Stimulated activated naive CD8-positive, alpha-beta T cell treated with anti-CD3 and anti-CD28 coated beads, Interleukin-15, amount 100 ng/mL, for 72 hours (primary cell): ENCODE data around the gene CPN2.

ENCODE experiments used
- ATAC-seq: fragments of 150-1000 bp; cut with Tn5 transposase; 2 replicates; pipeline ENCODE4 v1.10.0; 2021; ENCODE audit warnings: mild to moderate bottlenecking, moderate library complexity
- DNase-seq, 2 donors: peaks; one replicate each; pipeline ENCODE4 v3.0.0; 2021 to 2022
- H3K27ac Mint-ChIP-seq, 2 donors: one replicate each; pipeline ENCODE4 v1.8.0; 2022; ENCODE audit warnings: mild to moderate bottlenecking in 2 of 2, mixed read lengths in 2 of 2, moderate library complexity in 2 of 2
- H3K27me3 Mint-ChIP-seq: one replicate; pipeline ENCODE4 v1.8.0; 2022; ENCODE audit warnings: mixed read lengths
- H3K4me1 Mint-ChIP-seq: one replicate; pipeline ENCODE4 v1.8.0; 2022; ENCODE audit warnings: mild to moderate bottlenecking, mixed read lengths
- H3K4me3 Mint-ChIP-seq, 2 donors: one replicate each; pipeline ENCODE4 v1.8.0; 2022; ENCODE audit warnings: mild to moderate bottlenecking in 2 of 2, mixed read lengths in 2 of 2, moderate library complexity in 1 of 2
- H3K9me3 Mint-ChIP-seq, 2 donors: one replicate each; pipeline ENCODE4 v1.8.0; 2022; ENCODE audit warnings: mixed read lengths in 2 of 2

The CPN2 gene

DNA sequence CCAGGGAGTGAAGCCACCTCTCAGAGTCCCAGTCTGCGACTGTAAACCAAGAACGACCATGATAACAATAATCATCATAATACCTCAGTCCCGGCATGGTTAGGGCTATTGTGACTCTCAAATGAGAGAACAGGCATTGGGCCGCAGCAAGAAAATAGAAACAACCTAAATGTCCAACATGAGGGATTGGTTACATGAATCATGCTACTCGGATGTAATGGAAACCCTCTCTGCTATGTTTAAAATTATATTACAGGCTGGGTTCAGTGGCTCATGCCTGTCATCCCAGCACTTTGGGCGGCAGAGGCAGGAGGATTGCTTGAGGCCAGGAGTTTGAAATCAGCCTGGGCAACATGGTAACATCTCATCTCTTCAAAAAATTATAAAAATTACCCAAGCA lies 2.8 kb downstream of the CPN2 start:
- H3K4me3 Mint-ChIP-seq, result no peak overlapping the region
- H3K27me3 Mint-ChIP-seq, result peaks cover 14% of the 10 kb centered on the region
- ATAC-seq, result no peak
- DNase-seq, result no peak
- no peak overlapping the region for H3K27ac Mint-ChIP-seq
- peaks cover 13% of the 10 kb centered on the region for H3K4me1 Mint-ChIP-seq
- no peaks in the 10 kb centered on the region for H3K9me3 Mint-ChIP-seq

DNA sequence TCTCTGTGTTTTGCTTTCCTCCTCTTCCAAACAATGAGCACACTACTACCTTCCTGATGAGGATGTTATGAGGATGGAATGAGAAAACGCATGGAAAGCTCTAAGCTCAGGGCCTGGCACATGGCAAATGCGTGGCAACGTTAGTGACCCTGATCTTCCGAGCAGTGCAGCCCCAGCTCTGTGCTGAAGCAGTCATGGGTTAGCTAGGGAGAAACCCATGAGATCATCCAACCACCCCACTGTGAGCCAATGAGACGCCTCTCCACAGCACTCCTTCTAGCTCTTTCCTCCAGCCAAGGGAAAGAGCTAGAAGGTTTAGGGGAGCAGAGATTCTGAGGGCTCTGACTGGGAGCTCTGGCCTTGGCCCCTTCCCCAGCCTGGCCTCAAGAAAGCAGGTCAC lies 4.5 kb downstream of the CPN2 start:
- Mint-ChIP-seq H3K4me3 (no peak overlapping the region), H3K27me3 (peaks cover 27% of the 10 kb centered on the region), H3K27ac (no peak overlapping the region), H3K9me3 (no peaks in the 10 kb centered on the region), H3K4me1 (peaks cover 13% of the 10 kb centered on the region)
- DNase-seq (no peak), ATAC-seq (peak; percentile 66)

DNA sequence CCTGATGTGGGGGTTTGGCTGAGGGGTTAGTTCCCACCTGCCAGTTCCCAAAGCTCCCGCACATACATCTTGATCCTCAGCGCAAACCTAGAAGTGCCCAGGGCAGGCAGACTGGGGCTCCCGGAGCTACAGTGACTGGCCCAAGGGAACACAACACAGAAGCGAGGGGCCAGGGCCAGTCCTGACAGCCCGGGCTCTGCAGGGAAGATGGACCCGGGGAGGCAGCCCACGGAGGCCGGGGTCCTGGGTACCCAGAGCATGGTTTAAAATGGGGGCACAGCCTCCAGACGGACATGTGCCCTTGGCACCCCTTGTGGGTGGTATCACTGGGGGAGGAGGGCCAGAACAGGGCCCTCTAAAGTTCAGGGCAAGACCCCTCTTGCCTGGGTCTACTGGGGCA lies 5.1 kb downstream of the CPN2 start:
- no peak for DNase-seq
- peaks cover 13% of the 10 kb centered on the region for H3K4me1 Mint-ChIP-seq
- H3K9me3 Mint-ChIP-seq, result no peaks in the 10 kb centered on the region
- no peak overlapping the region for H3K4me3 Mint-ChIP-seq
- peaks cover 32% of the 10 kb centered on the region for H3K27me3 Mint-ChIP-seq
- H3K27ac Mint-ChIP-seq, result peak overlapping the region in 1 of 2 donors; percentile 20
- peak; percentile 50 for ATAC-seq

DNA sequence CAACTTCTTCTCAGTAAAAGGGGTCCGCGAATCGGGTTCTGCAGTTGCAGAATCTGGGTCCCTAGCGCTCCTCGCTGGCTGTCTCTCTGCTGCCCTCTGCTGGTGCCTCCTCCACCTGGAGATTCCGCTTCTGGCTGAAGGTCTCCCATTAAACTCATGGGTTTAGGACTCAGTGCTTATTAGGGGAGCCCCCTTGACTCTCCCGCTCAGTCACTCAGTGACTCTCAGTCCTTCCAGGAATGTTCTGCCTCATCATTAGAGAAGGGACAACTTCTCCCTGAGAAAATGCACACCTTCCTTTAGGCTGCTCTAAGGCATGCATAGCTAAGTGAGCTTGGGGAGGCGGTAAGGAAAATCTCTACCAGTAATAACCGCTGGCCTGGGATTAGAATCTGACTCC lies 7.1 kb downstream of the CPN2 start:
- H3K27me3 Mint-ChIP-seq, result peaks cover 32% of the 10 kb centered on the region
- peaks cover 8% of the 10 kb centered on the region for H3K4me1 Mint-ChIP-seq
- H3K27ac Mint-ChIP-seq, result no peak overlapping the region
- H3K9me3 Mint-ChIP-seq, result no peaks in the 10 kb centered on the region
- peak; percentile 58 to 64 for DNase-seq
- ATAC-seq, result no peak
- H3K4me3 Mint-ChIP-seq, result no peak overlapping the region

DNA sequence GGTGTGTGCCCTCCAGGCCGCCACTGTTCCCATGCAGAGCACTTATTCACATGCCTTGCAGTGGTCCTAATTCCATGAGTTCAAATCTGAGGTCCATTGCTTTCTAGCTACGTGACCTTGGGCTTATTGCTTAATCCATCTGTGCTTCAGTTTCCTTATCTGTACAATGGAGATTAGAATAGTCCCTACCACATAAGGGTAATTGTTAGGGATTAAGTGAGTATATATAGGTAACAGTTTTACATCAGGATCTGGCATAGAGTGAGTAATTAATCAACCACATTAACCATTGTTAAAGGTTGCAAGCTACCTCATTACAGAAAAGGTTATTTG lies 7.6 kb downstream of the CPN2 start:
- Mint-ChIP-seq H3K27me3 (peaks cover 32% of the 10 kb centered on the region), H3K4me3 (no peak overlapping the region)

DNA sequence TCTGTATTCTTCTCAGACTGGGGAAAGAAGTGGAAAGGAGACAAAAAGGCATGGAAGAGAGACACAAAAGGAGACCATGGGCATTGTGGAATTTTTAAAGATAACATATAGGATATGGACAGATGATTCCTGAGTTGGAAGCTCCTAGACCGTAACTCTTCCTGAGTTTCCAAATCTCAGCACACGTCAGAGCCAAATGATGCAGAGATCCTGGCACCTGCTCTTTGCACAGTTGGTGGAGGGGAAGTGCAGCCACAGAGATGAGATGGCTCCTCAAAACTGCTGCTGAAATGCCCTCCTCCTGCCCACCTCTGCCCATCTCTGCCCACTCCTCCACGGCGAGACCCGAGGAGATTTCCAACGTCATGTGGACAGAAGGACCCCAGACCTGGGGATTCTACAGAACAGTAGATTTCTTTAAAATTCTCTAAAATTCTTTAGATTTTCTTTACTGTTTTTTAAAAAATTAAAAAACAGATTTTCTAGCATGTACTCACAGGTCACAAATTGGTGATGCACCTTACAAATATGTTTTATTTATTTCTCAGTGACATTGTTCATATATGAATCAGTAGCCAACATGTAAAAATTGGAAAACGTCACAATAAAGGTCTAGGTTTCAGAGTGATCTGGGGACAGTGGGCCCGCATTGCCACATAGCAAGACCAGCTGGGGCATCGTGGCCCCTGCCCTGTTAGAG lies 8.1 kb downstream of the CPN2 start:
- Mint-ChIP-seq H3K27me3 (peaks cover 32% of the 10 kb centered on the region), H3K9me3 (no peaks in the 10 kb centered on the region), H3K27ac (no peak overlapping the region), H3K4me1 (peaks cover 8% of the 10 kb centered on the region), H3K4me3 (no peak overlapping the region)
- DNase-seq (no peak), ATAC-seq (no peak)

More for the DNA sequence above, 7.6 kb downstream of the CPN2 start:
- DNase-seq (no peak), ATAC-seq (no peak)
- Mint-ChIP-seq H3K9me3 (no peaks in the 10 kb centered on the region), H3K27ac (no peak overlapping the region), H3K4me1 (peaks cover 8% of the 10 kb centered on the region)

DNA sequence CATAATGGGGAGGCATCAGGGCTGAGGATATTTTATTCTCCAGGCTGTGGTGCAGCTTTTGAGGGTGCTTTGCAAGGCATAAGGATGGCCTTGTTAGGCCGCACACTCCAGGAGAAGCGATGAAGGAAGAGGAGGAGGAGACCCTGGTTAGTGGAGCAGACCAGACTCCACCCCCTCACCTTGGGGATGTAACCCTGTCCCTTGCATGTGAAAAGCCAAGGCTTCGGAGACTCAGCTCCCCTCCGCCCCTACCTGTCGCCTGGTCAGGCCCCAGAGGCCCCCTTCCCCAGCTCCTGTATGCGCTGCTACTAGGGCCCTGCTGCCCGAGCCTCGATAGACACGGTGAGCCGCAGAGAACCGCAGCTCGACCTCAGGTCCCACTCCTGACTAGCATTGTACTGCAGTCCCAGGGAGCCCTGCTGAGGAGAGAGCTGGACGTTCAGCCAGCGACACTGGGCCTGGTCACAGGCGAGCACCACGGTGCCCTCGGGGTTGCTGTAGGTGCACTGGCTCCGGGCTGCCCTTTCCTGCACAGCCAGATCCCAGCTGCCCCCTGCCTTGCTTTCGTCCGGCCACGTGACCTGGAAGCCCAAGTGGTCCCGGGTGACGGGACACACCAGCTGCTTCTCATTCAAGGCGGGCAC lies 10.2 kb downstream of the CPN2 start:
- H3K27ac Mint-ChIP-seq, result no peak overlapping the region
- ATAC-seq, result no peak
- H3K9me3 Mint-ChIP-seq, result no peaks in the 10 kb centered on the region
- H3K4me1 Mint-ChIP-seq, result peaks cover 8% of the 10 kb centered on the region
- H3K27me3 Mint-ChIP-seq, result peaks cover 35% of the 10 kb centered on the region
- H3K4me3 Mint-ChIP-seq, result no peak overlapping the region
- DNase-seq, result no peak

DNA sequence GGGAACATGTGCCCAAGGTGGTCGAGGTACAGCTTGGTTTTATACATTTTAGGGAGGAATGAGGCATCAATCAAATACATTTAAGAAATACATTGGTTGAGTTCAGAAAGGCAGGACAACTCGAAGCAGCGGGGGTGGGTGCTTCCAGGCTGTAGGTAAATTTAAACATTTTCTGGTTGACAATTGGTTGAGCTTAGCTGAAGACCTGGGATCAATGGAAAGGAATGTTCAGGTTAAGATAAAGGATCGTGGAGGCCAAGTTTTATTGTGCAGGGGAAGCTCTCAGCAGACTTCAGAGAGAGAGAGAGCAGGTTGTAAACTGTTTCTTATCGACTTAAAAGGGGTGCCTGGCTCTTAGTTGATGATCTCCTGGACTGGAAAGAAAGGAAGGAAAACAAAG lies 11.3 kb downstream of the CPN2 start:
- Mint-ChIP-seq H3K4me3 (no peak overlapping the region), H3K4me1 (peaks cover 8% of the 10 kb centered on the region), H3K27me3 (peaks cover 35% of the 10 kb centered on the region), H3K9me3 (no peaks in the 10 kb centered on the region), H3K27ac (no peak overlapping the region)
- DNase-seq (no peak), ATAC-seq (no peak)

DNA sequence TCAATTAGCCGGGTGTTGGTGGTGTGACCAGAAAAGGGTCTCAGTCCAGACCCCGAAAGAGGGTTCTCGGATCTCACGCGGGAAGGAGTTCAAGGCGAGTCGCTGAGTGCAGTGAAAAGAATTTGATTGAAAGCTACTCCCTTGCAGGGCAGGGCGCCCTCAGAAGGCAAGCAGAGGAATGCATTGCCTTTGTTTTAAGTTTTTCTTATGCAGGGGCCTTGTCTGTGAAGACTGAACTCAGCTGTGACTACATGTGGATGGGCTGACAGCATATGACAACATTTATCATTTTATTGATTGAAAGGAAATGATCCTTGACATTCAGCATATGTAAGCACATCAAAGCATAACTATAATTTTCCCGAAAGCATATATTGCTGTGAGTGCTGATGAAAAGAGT lies 11.8 kb downstream of the CPN2 start:
- no peak for ATAC-seq
- Mint-ChIP-seq H3K4me1 (peaks cover 8% of the 10 kb centered on the region), H3K27ac (no peak overlapping the region), H3K4me3 (no peak overlapping the region), H3K27me3 (peaks cover 35% of the 10 kb centered on the region), H3K9me3 (no peaks in the 10 kb centered on the region)
- no peak for DNase-seq

DNA sequence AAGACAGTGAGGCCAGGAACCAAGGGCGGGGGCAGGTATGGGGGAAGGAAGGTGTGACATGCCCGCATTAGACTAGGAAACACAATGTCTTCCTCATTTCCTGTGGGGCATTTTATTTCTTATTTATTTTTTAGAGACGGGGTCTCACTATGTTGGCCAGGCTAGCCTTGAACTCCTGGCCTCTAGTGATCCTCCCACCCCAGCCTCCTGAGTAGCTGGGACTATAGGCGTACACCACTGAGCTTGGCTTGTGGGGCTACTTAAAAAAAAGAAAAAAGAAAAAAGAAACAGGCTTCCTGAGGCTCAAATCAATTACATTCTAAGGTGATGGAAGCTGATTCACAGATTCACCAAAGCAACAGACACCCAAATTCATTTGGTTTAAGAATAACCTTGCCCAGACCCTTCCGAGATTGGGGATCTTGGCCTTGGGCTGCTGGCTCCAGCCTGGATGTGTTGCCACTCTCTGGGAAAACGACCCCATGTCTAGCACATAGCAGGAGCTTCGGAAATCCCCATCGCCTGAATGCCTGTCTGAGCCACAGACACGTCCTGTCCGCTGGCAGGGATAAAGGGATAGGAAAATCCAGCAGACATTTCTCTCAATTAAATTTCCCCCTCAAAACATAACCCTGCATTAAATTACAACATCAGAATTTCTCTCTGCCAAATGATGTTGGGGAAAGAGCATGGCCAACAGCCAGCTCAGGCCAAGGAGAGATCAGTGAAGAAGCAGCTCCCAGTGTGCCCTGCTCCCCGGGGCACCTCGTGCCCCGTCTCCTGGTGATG lies 13.0 kb downstream of the CPN2 start:
- no peak overlapping the region for H3K27ac Mint-ChIP-seq
- H3K4me3 Mint-ChIP-seq, result no peak overlapping the region
- no peaks in the 10 kb centered on the region for H3K9me3 Mint-ChIP-seq
- DNase-seq, result no peak
- H3K4me1 Mint-ChIP-seq, result peaks cover 10% of the 10 kb centered on the region
- ATAC-seq, result no peak
- H3K27me3 Mint-ChIP-seq, result peaks cover 40% of the 10 kb centered on the region

DNA sequence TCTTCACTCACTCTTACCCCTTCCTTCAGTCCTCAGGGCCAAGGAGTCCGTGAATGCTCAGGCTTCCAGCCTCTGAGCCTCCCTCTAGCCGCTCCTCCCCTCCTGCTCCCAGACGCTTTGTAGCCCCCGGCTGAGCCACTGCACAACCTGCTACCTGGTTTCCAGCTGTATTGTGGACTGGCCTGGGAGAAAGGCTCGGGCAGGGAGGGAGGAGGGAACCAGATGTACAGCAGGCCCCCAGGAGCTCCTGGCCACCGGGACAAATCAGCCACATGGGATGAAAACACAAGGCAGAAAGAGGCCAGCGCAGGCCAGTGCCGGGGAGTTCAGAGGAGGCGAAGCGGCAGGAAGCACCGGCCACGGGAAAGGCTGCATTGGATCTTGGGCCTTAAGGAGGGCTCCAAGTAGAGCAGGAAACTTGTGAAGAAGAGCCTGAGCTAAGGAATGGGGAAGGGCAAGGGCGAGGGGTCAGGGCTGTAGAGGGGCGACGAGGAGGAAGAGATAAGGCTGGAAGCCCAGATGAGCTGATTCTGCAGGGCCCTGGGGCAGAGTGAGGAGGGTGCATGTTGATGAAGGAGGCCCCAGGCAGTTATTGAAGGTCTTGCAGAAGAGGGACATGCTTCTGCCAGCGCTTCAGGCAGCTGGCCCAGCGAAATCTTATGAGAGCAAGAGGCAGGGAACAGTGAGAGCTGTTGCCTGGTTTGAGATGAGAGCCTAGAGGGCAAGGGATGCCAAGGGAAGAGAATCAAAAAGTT lies 14.3 kb downstream of the CPN2 start:
- Mint-ChIP-seq H3K27ac (no peak overlapping the region), H3K4me1 (peaks cover 13% of the 10 kb centered on the region), H3K27me3 (peaks cover 42% of the 10 kb centered on the region), H3K4me3 (no peak overlapping the region), H3K9me3 (no peaks in the 10 kb centered on the region)
- no peak for DNase-seq
- ATAC-seq, result no peak

DNA sequence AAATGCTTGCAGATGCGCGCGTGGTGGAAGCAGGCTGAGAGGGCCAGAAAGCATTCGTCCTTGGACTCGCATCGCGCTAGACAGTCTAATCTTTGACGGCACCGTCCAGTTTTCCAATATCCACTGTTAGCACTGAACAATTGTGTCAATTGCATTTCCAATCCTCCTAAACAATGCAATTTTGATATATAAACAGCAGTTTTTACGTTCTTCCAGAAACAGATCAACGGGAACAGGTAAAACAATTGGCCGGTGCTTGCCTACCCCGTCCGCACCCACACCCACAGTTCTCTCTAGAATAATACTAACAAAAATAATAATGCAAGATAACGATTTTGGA lies 17.2 kb downstream of the CPN2 start:
- peaks cover 13% of the 10 kb centered on the region for H3K4me1 Mint-ChIP-seq
- peak overlapping the region; percentile 86 to 93 for H3K4me3 Mint-ChIP-seq
- H3K9me3 Mint-ChIP-seq, result no peaks in the 10 kb centered on the region
- H3K27me3 Mint-ChIP-seq, result peaks cover 53% of the 10 kb centered on the region
- DNase-seq (no peak), ATAC-seq (no peak)
- no peak overlapping the region for H3K27ac Mint-ChIP-seq

DNA sequence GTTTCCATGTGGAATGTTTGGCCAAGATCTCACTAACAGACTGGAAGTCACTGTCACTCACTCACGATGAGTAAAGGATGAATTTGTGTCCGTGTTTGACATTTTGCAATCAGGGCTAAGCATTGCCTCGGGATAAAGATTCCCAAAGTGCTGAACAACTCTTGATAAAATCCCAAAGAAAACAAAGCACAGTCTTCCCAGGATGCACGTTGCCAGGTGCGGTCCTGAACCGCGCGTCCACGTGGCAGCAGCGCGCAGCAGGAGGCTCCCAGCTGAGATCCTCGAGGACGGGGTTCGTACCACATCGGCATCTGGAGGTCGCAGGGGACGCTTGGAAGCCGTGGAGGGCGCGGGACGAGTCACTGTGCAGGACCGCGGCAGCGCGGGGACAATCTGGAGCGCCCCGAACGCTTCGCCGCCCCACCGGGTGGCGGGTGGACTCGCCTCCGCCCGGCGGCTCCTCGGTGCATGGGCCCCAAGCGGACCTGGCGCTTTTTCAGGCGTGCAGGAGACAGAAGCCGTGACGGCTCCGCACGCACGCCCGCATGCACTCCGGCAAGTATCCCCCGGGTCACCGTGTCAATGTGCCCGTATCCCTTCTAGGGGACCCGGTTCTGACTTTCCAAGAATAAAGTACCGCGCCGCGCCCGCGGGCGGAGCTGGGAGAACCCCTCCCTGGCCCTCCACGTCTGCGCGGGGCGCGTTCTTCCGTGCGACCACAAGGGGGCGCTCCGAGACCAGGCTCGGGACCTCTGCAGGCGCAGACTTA lies 17.7 kb downstream of the CPN2 start:
- Mint-ChIP-seq H3K27me3 (peaks cover 53% of the 10 kb centered on the region), H3K9me3 (no peaks in the 10 kb centered on the region), H3K4me3 (peak overlapping the region; percentile 86 to 93), H3K27ac (no peak overlapping the region), H3K4me1 (peaks cover 13% of the 10 kb centered on the region)
- peak; percentile 95 for ATAC-seq
- DNase-seq, result peak; percentile 89 to 92

DNA sequence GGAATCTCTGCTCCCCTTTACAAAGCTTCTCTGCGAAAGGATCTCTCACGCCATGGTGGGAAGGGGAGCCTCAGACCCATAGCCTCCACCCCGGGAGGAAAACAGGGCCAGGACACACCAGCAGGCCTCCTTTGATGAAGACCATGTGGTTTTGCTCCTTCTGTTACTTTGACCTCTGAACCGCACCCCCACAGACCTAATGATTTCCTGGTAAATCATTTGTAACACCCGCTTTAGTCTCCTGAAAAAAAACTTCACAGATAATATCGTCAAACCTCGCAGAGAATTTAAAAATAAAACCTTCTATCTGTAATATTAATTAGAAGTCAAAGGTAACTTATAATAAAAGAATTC lies 18.3 kb downstream of the CPN2 start:
- H3K27ac Mint-ChIP-seq, result no peak overlapping the region
- ATAC-seq, result no peak
- H3K4me3 Mint-ChIP-seq, result peak overlapping the region; percentile 36 to 93

DNA sequence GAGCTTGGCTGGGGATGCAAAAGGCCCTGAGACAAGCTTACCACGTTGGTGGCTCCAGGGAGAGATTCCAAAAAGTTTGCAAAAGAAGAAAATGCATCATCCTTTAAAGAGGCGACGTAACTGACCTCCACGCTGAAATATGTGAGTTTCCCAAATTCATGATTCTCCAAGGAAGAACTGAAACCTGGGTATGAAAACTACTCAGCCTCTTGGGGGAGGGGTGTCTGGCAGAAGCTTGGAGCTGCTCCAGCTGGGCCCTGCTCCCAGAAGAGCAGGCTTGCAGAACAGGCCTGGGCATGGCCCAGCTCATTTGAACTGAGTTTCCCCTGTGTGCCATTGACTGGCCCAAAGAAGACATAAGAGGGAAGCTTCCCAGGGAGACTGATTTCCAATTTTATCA lies 20.5 kb downstream of the CPN2 start:
- Mint-ChIP-seq H3K4me3 (no peak overlapping the region), H3K27ac (no peak overlapping the region), H3K9me3 (no peaks in the 10 kb centered on the region), H3K27me3 (peaks cover 43% of the 10 kb centered on the region), H3K4me1 (peaks cover 13% of the 10 kb centered on the region)
- no peak for ATAC-seq
- DNase-seq, result no peak

More for the DNA sequence above, 18.3 kb downstream of the CPN2 start:
- peaks cover 13% of the 10 kb centered on the region for H3K4me1 Mint-ChIP-seq
- peaks cover 53% of the 10 kb centered on the region for H3K27me3 Mint-ChIP-seq
- no peak for DNase-seq
- no peaks in the 10 kb centered on the region for H3K9me3 Mint-ChIP-seq
